ENCODE data around the gene MSI2.

The MSI2 gene

GRCh38 chr17:57556320-57556719 lies 300.0 kb downstream of the MSI2 start:
- DNase-seq (ENCODE audit: low read depth in 2 of 2), result no peak

GRCh38 chr17:57556977-57557376 lies 300.7 kb downstream of the MSI2 start:
- no peak for DNase-seq (ENCODE audit: low read depth in 2 of 2)

DNA sequence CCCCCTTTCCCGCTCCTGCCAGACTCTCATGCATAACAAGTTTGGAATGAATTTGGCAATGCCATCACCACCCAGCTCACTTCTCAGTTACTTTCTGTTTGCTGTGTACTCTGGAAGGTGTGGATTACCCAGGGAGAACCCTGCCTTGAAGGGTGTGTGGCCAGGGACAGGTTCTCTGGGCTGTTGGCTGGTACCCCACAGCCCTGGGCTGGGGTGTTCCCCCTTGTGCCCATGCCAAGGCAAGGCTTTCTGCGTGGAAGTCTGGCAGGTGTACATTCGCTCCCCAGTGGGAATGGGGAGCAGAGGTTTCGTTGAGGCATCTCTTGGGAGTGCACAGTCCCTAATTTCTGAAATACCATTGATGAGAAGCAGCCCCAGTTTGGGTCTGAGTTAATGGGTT lies 301.1 kb downstream of the MSI2 start:
- DNase-seq (ENCODE audit: low read depth in 2 of 2), result no peak

DNA sequence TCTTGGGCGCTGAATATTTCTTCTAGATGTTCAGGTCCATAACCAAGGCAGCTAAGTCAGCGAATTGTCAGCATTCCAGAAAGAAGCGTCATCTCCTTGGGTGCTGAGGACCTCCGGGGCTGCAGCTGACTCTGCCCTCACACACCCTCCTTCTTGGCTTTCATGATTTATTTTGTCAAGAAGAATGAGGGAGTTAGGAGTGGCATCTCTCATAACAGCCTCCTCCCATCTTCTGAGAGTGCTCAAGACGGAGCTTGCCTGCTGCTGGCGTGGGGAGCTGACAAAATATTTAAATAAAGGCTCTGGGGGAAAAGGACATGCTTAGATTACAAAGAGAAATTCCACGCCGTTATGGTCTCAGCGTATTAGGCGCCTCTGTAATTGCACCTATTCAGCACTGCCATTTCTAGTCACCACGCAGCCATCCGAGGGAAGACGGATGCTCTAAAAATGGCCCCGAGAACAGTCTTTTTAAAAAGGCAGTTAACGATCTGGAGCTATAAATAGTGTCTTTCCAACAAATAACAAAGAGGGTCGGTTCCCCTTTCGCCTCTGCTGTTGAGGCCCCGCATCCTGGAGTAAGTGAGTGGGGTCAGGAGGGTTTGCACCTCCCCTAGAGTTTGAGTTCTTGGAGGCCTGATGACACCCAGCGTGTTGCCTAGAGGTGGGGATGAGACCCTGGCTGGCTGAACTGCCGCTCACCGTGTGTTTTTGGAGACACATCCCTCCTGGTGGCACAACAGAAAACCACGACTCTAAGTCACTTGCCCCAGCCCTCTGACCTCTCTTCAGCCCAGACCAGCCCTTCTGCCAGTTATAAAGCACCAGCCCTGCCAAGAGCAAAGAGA lies 301.7 kb downstream of the MSI2 start:
- DNase-seq (ENCODE audit: low read depth in 2 of 2), result no peak

- no peak for DNase-seq (ENCODE audit: low read depth in 2 of 2)
Observed at GRCh38 chr17:57559226-57559625, 302.9 kb downstream of the MSI2 start.

DNA sequence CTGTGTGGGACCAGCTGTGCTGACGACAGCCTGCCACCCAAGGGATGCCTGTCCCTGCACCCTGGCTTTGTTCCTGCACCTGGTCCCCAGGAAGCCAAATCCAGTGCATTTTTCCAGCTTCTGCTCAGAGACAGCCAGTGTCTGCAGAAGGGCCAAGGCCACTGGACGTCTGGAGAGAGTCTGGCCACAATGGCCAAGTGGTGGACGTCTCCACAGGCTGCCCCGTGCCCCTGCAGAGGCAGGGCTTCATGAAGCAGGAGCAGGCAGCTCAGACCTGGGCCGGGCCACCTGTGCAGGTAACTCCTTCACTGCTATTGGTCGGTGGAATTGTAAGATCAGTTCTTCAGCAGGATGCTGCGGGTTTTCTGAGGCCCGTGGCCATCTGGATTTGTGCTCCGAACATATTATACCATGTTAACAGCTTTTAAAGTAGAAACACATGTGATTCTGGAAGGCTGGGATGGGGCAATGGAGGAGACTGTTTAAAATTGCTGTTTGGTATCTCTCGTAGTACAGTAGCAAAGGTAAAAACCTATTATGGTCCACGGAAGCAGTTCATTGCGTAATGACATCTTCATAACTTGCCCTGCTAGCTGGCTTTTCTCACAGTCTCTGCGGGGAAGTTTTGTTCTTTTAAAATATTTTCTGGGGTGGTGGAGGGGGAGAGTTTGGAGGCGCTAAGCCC lies 303.5 kb downstream of the MSI2 start:
- DNase-seq (ENCODE audit: low read depth in 2 of 2), result no peak

DNA sequence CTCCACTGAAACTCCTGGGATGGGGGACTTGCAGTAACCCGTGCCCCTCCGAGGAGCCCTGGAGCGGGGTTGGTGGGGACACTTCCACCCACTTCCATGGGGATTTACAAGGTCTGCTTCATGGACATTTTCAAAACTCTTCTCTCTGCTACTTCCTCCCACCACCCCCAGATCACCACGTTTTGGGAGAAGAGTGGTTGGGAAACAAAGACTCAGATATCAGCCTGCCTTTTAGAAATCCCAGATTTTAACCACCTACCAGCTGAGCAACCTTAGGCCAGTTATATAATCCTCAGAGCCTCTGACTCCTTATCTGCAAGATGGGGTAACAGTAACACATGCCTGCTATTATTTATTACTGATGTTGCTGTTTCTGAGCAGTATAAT lies 304.0 kb downstream of the MSI2 start:
- no peak for DNase-seq (ENCODE audit: low read depth in 2 of 2)

DNA sequence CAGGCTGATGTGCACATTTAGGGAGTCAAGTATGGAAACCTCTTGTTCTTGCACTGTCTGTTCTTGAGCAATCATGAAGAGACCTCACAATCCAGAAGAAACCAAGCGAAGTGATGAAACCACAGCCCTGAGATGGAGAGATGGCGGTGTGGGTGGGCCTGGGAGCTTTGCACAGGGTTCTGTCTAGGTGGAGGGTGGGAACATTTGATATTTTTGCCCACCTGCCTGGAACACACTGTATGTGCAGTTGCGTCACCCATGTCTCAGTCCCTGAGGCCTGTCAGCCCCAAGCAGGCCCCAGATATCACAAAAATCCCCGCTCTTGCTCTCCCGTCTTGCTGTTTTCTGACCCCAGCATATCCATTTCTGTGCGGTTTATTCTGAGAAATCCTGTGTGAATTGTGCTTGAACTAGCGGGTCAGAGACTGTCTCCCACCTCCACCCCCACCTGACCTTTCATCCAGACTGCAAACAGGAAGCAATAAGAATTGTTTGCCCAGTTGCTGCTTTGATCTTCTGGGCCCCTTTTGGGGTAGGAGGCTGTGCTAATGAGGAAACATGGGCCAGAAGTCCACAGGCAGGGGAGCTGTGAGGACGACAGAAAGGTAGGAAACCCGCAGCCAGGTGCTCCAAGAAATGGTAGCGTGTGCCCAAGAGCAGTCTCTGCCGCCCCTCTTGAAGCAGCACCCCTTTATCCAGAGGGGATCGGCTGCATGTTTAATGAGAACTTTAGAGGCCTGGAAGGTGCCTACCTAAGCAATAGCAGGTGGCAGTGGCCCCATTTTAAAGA lies 304.9 kb downstream of the MSI2 start:
- DNase-seq (ENCODE audit: low read depth in 2 of 2), result no peak

DNA sequence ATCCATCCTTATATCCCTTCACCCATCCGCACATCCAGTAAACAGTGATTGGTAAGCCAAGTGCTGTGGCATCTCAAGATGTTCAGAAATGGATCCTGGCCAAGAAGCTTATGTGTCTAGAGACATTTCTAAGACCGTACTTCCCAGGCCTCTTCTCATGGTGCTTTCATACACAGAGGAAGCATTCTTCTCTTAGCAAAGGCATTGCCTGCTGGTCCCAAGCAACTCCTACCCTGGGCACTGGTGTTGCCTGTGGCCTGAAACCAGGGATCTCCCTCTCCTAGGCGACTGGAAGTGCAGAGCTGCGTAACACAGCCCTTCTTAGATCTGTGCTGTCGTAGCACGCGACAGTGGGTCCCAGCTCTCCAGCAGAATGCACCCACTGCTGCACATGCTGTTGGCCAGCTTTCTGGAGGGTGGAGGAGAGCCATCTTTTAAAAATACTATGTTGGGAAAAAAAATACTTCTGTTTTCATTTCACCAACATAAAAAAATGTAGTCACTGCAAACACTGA lies 305.9 kb downstream of the MSI2 start:
- DNase-seq (ENCODE audit: low read depth in 2 of 2), result no peak

GRCh38 chr17:57563958-57564357 lies 307.6 kb downstream of the MSI2 start:
- no peak for DNase-seq (ENCODE audit: low read depth in 2 of 2)

DNA sequence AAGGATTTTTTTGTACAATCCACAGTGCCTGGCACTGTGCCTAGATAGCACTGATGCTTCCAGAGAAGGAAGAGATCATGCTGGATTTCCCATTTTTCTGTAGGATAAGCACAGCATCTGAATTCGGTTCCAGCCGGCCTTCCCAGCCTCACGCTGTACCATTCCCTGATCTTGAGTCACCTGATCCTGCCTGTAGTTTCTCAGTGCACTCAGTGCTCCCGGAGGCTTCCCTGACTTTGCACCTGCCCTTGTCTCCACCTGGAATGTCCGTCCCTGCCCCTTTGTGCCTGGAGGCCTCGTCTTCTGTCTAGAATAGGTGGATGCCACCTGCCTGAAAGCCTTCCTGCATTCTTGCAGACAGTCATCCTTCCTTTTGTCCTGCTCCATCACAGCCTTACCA lies 308.9 kb downstream of the MSI2 start:
- DNase-seq (ENCODE audit: low read depth in 2 of 2), result no peak

GRCh38 chr17:57566721-57567120 lies 310.4 kb downstream of the MSI2 start:
- DNase-seq (ENCODE audit: low read depth in 2 of 2), result no peak

DNA sequence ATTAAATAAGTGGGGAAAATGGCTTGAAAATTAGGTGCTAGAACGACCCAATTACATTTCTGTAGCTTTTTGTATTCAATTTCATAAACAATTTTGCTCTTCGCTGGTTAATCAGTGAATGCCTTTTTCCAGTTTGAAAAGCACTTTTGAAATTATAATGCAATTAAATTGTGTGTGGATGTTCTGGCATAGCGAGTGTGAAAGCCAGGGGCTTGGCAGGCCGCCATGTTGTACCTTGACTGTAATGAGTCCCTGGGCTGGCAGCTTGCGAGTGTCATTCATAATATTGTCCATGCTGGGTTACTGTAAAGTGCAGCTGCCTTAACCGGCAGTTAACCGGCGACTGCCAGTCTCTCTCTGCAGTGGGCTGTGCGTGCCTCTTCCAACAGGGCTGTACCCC lies 310.9 kb downstream of the MSI2 start:
- no peak for DNase-seq (ENCODE audit: low read depth in 2 of 2)

GRCh38 chr17:57568340-57568739 lies 312.0 kb downstream of the MSI2 start:
- no peak for DNase-seq (ENCODE audit: low read depth in 2 of 2)

GRCh38 chr17:57569021-57569420 lies 312.7 kb downstream of the MSI2 start:
- DNase-seq (ENCODE audit: low read depth in 2 of 2), result no peak

- DNase-seq (ENCODE audit: low read depth in 2 of 2), result no peak
Observed at GRCh38 chr17:57569853-57570252, 313.5 kb downstream of the MSI2 start.

GRCh38 chr17:57570724-57571344 lies 314.5 kb downstream of the MSI2 start:
- no peak for DNase-seq (ENCODE audit: low read depth in 2 of 2)

DNA sequence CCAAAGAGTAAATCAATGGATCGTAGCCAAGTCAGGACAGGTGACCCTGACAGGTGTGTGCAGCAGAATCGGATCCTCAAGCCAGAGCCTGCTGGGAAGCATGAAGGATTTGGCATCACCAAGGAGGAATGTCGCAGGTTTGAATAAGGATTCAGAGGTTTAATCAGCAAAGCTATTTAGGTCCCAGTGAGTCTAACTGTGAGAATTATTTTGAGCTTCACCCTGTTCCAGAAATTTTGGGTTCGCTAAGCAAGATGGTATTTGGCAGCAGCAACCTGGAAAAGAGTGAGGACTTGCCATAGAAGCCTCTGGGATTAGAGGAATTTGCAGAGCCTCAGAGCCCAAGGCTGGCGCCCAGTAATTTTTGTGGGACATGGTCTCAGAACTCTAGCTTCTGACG lies 315.7 kb downstream of the MSI2 start:
- DNase-seq (ENCODE audit: low read depth in 2 of 2), result no peak

- no peak for DNase-seq (ENCODE audit: low read depth in 2 of 2)
Observed at GRCh38 chr17:57572600-57572999, 316.3 kb downstream of the MSI2 start.

DNA sequence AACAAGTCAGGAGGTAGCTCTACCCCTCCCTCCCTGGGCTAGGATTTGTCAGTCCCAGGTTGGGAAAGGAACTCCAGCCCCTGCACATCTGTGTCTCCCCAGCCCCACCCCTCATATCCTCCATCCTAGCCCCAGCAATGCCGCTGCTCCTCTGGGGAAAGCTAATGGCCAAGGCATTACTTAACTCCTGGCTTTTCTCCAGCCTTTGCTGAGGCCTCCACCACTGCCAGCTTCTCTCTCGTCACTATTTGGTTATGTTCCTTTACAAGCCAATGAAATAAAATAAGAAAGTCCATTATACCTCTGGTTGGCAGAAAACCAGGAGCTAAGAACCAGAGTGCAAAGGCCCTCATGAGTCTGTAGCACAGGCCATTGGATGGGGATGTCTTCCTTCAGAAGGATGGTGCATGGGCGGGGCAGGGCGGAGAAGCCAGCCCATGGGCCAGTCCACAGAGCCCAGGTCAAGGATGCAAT lies 317.8 kb downstream of the MSI2 start:
- DNase-seq (ENCODE audit: low read depth in 2 of 2), result no peak

DNA sequence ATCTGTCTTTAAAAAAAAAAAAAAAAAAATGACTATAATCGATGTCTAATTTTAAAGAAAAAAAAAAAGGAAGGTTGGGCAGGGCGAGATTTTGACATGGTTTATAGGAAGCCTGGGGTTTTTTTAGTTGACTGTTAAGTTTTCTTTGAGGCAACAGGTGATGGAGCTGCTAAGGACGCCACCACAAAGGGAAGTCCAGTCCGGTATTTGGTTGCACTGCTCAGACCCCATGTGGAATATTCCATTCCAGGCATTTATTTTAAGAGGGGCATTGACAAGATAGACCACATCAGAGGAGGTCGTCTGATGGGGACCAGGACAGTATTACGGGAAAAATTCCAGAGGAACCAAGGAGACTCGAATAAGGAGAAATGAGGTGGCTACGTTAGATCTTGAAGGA lies 320.4 kb downstream of the MSI2 start:
- DNase-seq (ENCODE audit: low read depth in 2 of 2), result no peak

Data from stimulated activated CD8-positive, alpha-beta memory T cell treated with anti-CD3 and anti-CD28 coated beads, Interleukin-15, amount 100 ng/mL, for 48 hours (primary cell).